ENCODE data around the gene LIPM. TPM values are rescaled to one million over a fixed set of nuclear protein-coding genes. Genes with fewer than 3 reads are reported as not detected.

LIPM gene
- total and polyA plus RNA-seq, 8 donors = 0.14 TPM; not detected in 7

- Histone ChIP-seq H3K4me3 (no peak overlapping the region), H3K36me3 (no peaks in the 10 kb centered on the region), H3K9me3 (no peaks in the 10 kb centered on the region), H3K27ac (no peak overlapping the region), H3K4me1 (peaks cover 0 to 8% of the 10 kb centered on the region in 2 donors), H3K27me3 (no peaks in the 10 kb centered on the region)
- no peak for ATAC-seq
- intact Hi-C loops (cut with DNase I) = no loop called here
- no peak for DNase-seq
- TF ChIP-seq CTCF (IDR thresholded peaks at IDR 0.05) = no peak
These were observed 15.1 kb upstream of the LIPM start for GRCh38 chr10:88787463-88787862.

GRCh38 chr10:88788924-88789323, 13.6 kb upstream of the LIPM start:
- Histone ChIP-seq H3K4me1 (peaks cover 0 to 22% of the 10 kb centered on the region in 2 donors), H3K9me3 (no peaks in the 10 kb centered on the region), H3K27me3 (no peaks in the 10 kb centered on the region), H3K4me3 (no peak overlapping the region), H3K27ac (no peak overlapping the region), H3K36me3 (no peaks in the 10 kb centered on the region)
- DNase-seq (no peak), ATAC-seq (no peak)
- intact Hi-C loops (cut with DNase I) = no loop called here
- TF ChIP-seq CTCF (IDR thresholded peaks at IDR 0.05) = no peak

- peak in 1 of 4 donors; percentile 13 for DNase-seq
- ATAC-seq = peak; percentile 63
These were observed 10.6 kb upstream of the LIPM start for GRCh38 chr10:88791924-88792323.

GRCh38 chr10:88792661-88793060, 9.9 kb upstream of the LIPM start:
- TF ChIP-seq CTCF (IDR thresholded peaks at IDR 0.05) = no peak
- peak; percentile 85 for ATAC-seq
- intact Hi-C loops (cut with DNase I) = no loop called here

More at GRCh38 chr10:88791924-88792323, 10.6 kb upstream of the LIPM start:
- TF ChIP-seq CTCF (IDR thresholded peaks at IDR 0.05) = peak in 1 of 2 donors; percentile 33
- no peaks in the 10 kb centered on the region for H3K9me3 ChIP-seq
- H3K4me3 ChIP-seq = no peak overlapping the region
- no peak overlapping the region for H3K27ac ChIP-seq
- H3K27me3 ChIP-seq = no peaks in the 10 kb centered on the region
- peaks cover 0 to 23% of the 10 kb centered on the region in 2 donors for H3K4me1 ChIP-seq
- intact Hi-C loops (cut with DNase I) = no loop called here
- H3K36me3 ChIP-seq = no peaks in the 10 kb centered on the region

GRCh38 chr10:88793712-88794299, 8.7 kb upstream of the LIPM start:
- peaks cover 0 to 23% of the 10 kb centered on the region in 2 donors for H3K4me1 ChIP-seq
- DNase-seq (no peak), ATAC-seq (no peak)
- no peaks in the 10 kb centered on the region for H3K36me3 ChIP-seq
- no peak overlapping the region for H3K4me3 ChIP-seq
- peaks cover 0 to 5% of the 10 kb centered on the region in 2 donors for H3K27me3 ChIP-seq
- intact Hi-C loops (cut with DNase I) = no loop called here
- TF ChIP-seq CTCF (IDR thresholded peaks at IDR 0.05) = no peak
- H3K9me3 ChIP-seq = no peaks in the 10 kb centered on the region
- no peak overlapping the region for H3K27ac ChIP-seq

More at GRCh38 chr10:88792661-88793060, 9.9 kb upstream of the LIPM start:
- no peaks in the 10 kb centered on the region for H3K36me3 ChIP-seq
- H3K4me1 ChIP-seq = peaks cover 0 to 23% of the 10 kb centered on the region in 2 donors
- H3K27ac ChIP-seq = peak overlapping the region in 1 of 2 donors; percentile 46
- H3K27me3 ChIP-seq = no peaks in the 10 kb centered on the region
- H3K9me3 ChIP-seq = no peaks in the 10 kb centered on the region
- peak in 3 of 4 donors; percentile 18 to 82 (median 78) for DNase-seq
- H3K4me3 ChIP-seq = no peak overlapping the region

Data from left lung (tissue), 10 donors.